K562 (cell line): Measurements from ENCODE around the gene CARD18. TPM values are rescaled to one million over a fixed set of nuclear protein-coding genes. Genes with fewer than 3 reads are reported as not detected.
"Not testable (repeated sequence)": the region's sequence is repeated elsewhere in the genome, so short reads cannot be mapped to it uniquely, and the experiment has no call there.

Experiments used
- ATAC-seq: fragments of 200-7000 bp; cut with Tn5 transposase; 3 replicates; pipeline ENCODE4 v1.9.1; 2020; ENCODE audit warnings: moderate library complexity
- BruUV-seq: library from RNA; stranded (reverse); fragments of 400-500 nt; replicated peaks from 2 replicates; lab custom pipeline; 2021; lab: Mats Ljungman, UMichigan
- CTCF ChIA-PET: fragments of 300-600 bp; formaldehyde crosslinking; extraction: SDS; loops from one replicate; lab custom pipeline; 2021; ENCODE audit warnings: low intra/inter-chr PET ratio; lab: Yijun Ruan, JAX
- POLR2A ChIA-PET: fragments of 300-600, 350-650 bp; sonication (Branson Sonifier 250); formaldehyde crosslinking; extraction: SDS; loops from one replicate; lab custom pipeline; 2021; ENCODE audit warnings: antibody characterized with exemption, inconsistent platforms; lab: Yijun Ruan, JAX
- DNase-seq, 4 experiments: peaks; one replicate each; pipeline versions ENCODE4 v3.0.0 to v3.0.0-alpha.2; 2011 to 2018; ENCODE audit warnings: low spot score in 3 of 4, mixed read lengths in 3 of 4; ENCODE audit errors: extremely low read depth in 1 of 4
- FAIRE-seq: peaks from 2 replicates; lab custom pipeline; 2011; peaks lifted over from hg19 to GRCh38; lab: Jason Lieb, UNC
- H2AFZ ChIP-seq: 2 replicates; pipeline ENCODE4 v1.6.0; 2011; ENCODE audit warnings: low read depth, low read length, control low read depth, inconsistent platforms
- H3K27ac ChIP-seq: fragments of 200-600 bp; 3 replicates; pipeline ENCODE4 v1.8.0; 2011; ENCODE audit warnings: low read depth, mild to moderate bottlenecking, control low read depth, inconsistent platforms, low read length, moderate library complexity, mixed read lengths; ENCODE audit errors: extremely low read depth
- H3K27me3 ChIP-seq, 2 experiments: fragments of 300-600 bp in 1 of 2; 2 replicates in 1 of 2; 3 replicates in 1 of 2; pipeline versions ENCODE4 v1.6.0 to v1.8.0; 2011; ENCODE audit warnings: inconsistent platforms in 2 of 2, low read length in 2 of 2, mild to moderate bottlenecking in 1 of 2, mixed read lengths in 1 of 2, moderate library complexity in 1 of 2; ENCODE audit not compliant: control insufficient read depth in 2 of 2, insufficient read depth in 2 of 2
- H3K36me3 ChIP-seq: fragments of 300-600 bp; 3 replicates; pipeline ENCODE4 v1.8.0; 2011; ENCODE audit warnings: mild to moderate bottlenecking, low read length, inconsistent platforms; ENCODE audit not compliant: control insufficient read depth, insufficient read depth
- H3K4me1 ChIP-seq, 2 experiments: fragments of 200-600 bp in 1 of 2; replicated peaks in 1 of 2; 2 replicates in 1 of 2; 3 replicates in 1 of 2; pipeline versions ENCODE4 v1.5.1 to v1.8.0; 2011; ENCODE audit warnings: inconsistent platforms in 2 of 2, low read length in 2 of 2, mild to moderate bottlenecking in 1 of 2, mixed read lengths in 1 of 2, moderate library complexity in 1 of 2; ENCODE audit not compliant: control insufficient read depth in 2 of 2, insufficient read depth in 2 of 2
- H3K4me2 ChIP-seq: 2 replicates; pipeline ENCODE4 v1.6.1; 2011; ENCODE audit warnings: low read length, control low read depth, inconsistent platforms, mixed read lengths; ENCODE audit not compliant: insufficient read depth
- H3K4me3 ChIP-seq: fragments of 200-600 bp; sonication (generic), shearing (Covaris generic); 2 replicates; pipeline ENCODE4 v1.5.1; 2016; ENCODE audit warnings: control low read depth, inconsistent platforms
- H3K79me2 ChIP-seq: fragments of 200-600 bp; 3 replicates; pipeline ENCODE4 v1.8.0; 2011; ENCODE audit warnings: low read length, inconsistent platforms; ENCODE audit not compliant: control insufficient read depth, insufficient read depth
- H3K9ac ChIP-seq, 2 experiments: 2 replicates each; pipeline versions ENCODE4 v1.6.0 to v1.6.1; 2011; ENCODE audit warnings: low read depth in 2 of 2, low read length in 2 of 2, control low read depth in 1 of 2, inconsistent platforms in 1 of 2, mild to moderate bottlenecking in 1 of 2, mixed read lengths in 1 of 2; ENCODE audit not compliant: insufficient read depth in 1 of 2
- H3K9me1 ChIP-seq: one replicate; pipeline ENCODE4 v1.6.0; 2011; ENCODE audit warnings: inconsistent platforms, mild to moderate bottlenecking, low read length, moderate library complexity; ENCODE audit not compliant: control insufficient read depth, insufficient read depth
- H3K9me3 ChIP-seq: replicated peaks from 2 replicates; pipeline ENCODE4 v1.5.1; 2011; ENCODE audit warnings: low read depth, low read length, inconsistent platforms; ENCODE audit not compliant: control insufficient read depth, insufficient read depth
- H4K20me1 ChIP-seq: replicated peaks from 2 replicates; pipeline ENCODE4 v1.6.1; 2011; ENCODE audit warnings: low read length, inconsistent platforms, mixed read lengths; ENCODE audit not compliant: control insufficient read depth, insufficient read depth
- GABPB2 ChIP-seq: fragments of 250-450 bp; sonication (Bioruptor Pico); conservative IDR thresholded peaks from 2 replicates; pipeline ENCODE4 v1.5.1; 2021; ENCODE audit warnings: mild to moderate bottlenecking
- MEIS2 ChIP-seq: fragments of 450-650 bp; IDR thresholded peaks from 2 replicates; pipeline ENCODE4 v1.6.1; 2014; ENCODE audit warnings: mild to moderate bottlenecking; ENCODE audit not compliant: partially characterized antibody
- PHF21A ChIP-seq: fragments of 450-650 bp; IDR thresholded peaks from 2 replicates; pipeline ENCODE4 v1.6.1; 2017; ENCODE audit warnings: low read depth, borderline replicate concordance
- RNF219 ChIP-seq: fragments of 250-450 bp; sonication (Bioruptor Pico); IDR thresholded peaks from 2 replicates; pipeline ENCODE4 v1.5.0; 2022; ENCODE audit warnings: mild to moderate bottlenecking
- SIRT6 ChIP-seq: IDR thresholded peaks from one replicate; pipeline ENCODE4 v1.6.1; 2012; ENCODE audit warnings: low read depth, mild to moderate bottlenecking, control low read depth, inconsistent platforms, low read length, moderate library complexity
- ZNF140 ChIP-seq: fragments of 250-450 bp; sonication (Bioruptor Pico); IDR thresholded peaks from 2 replicates; pipeline ENCODE4 v1.8.0; 2021; ENCODE audit warnings: moderate library complexity, mild to moderate bottlenecking, inconsistent platforms
- WGBS: fragments of 100-300 bp; shearing (Covaris generic); methylation state at CpG from one replicate; pipeline ENCODE4 v1.1.6; 2016; ENCODE audit warnings: low coverage, mixed read lengths; ENCODE audit not compliant: insufficient coverage; ENCODE audit errors: missing lambda C conversion rate; 5-methylcytosine and 5-hydroxymethylcytosine counted together
- in situ Hi-C: fragments of 300-500 bp; cut with MboI; formaldehyde crosslinking; loops from 4 replicates; pipeline ENCODE4 v1.15.0; 2018; ENCODE audit warnings: inconsistent platforms, mixed read lengths
- intact Hi-C: fragments of 100-400 bp; cut with micrococcal nuclease; formaldehyde crosslinking; loops from 2 replicates; pipeline ENCODE4 v1.14.2; 2022
- polyA plus RNA-seq, 8 experiments: library from polyadenylated mRNA; depleted of rRNA in 4 of 8; stranded (reverse) in 5 of 8; unstranded in 3 of 8; fragments of >200 nt; fragmentation: Nextera tagmentation in 2 of 8; fragmentation: Illumina TruSeq in 1 of 8; extraction: Ambion mirVana in 2 of 8; extraction: Trizol in 1 of 8; gene quantifications; 2 replicates each; pipeline versions ENCODE4 v1.2.1 to v1.2.3, GENCODE V29; 2011 to 2014; ENCODE audit warnings: inconsistent platforms in 1 of 8, missing spikeins in 1 of 8
- total RNA-seq, 7 experiments: library from RNA; depleted of rRNA in 6 of 7; stranded (reverse); fragments of >200 nt in 6 of 7; fragmentation: Illumina TruSeq in 2 of 7; extraction: Trizol in 2 of 7; gene quantifications; 2 replicates each; pipeline versions ENCODE4 v1.2.1 to v1.2.3, GENCODE V29; 2011 to 2021; ENCODE audit warnings: low replicate concordance in 1 of 7
- TF ChIP-seq, protein P1 (sequence below): fragments of 250-450 bp; sonication (Bioruptor Pico); IDR thresholded peaks from 2 replicates; pipeline ENCODE4 v1.5.0; 2020; ENCODE audit warnings: mild to moderate bottlenecking, borderline replicate concordance

The CARD18 gene
- total and polyA plus RNA-seq, 9 of the 15 experiments (the other 6 are each of a cell fraction or from before 2014, with no cell fraction given), result 1.5 to 4.7 (median 2.9) TPM

GRCh38 chr11:105099594-105099993 is 40.0 kb downstream of the CARD18 start:
- CTCF ChIA-PET, BruUV-seq, POLR2A ChIA-PET, H3K4me1 ChIP-seq, H3K79me2 ChIP-seq, H3K9ac ChIP-seq, H3K9me1 ChIP-seq, H3K4me3 ChIP-seq, FAIRE-seq, H2AFZ ChIP-seq, H3K4me2 ChIP-seq, H3K27me3 ChIP-seq, DNase-seq, in situ Hi-C loops, H3K9me3 ChIP-seq, ATAC-seq, H3K36me3 ChIP-seq, H3K27ac ChIP-seq, intact Hi-C loops, H4K20me1 ChIP-seq: not testable (repeated sequence)
- WGBS, result 0% methylated on average over 1 of the region's 2 CpGs

DNA sequence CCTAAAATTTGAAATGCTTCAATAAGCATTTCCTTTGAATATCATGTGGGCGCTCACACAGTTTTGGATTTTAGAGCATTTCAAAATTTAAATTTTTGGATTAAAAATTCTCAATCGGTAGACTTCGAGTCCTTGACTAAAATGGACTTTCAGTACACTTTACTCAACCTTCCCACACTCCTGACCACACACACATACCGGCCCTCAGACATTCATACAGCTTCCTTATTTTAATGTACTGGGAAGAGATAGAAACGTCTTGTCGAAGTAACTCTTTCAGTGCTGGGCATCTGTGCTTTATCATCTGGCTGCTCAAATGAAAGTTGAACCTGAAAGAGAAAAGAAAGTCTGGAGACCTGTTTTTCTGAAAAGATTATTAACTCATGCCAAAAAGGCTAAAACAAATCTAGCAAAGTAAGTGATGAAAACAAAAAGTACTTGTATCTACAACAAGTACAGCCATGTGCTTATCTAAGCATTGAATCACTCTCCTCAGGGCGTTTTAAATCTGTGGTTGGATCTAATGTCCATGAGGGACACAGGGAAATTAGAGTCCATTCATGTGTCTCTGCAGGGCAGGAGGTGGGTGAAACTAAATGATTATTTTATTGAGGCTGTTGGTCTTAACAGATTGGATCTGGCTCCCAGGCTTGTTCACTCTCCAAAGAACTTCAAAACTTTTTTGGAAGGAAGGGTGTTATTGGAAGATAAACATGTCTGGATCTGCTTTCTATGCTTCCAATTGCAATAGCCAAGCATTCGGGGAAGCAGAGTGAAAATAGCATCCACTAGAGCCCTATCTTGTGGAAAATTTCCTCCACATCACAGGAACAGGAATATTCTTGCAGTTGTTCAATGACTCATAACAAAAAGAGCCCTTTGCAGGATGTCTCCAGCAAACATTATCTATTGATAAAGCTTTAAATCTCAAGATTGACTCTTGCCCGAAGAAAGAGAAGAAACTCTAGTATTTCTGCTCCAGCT is 47.0 kb downstream of the CARD18 start:
- no peak overlapping the region for H3K4me3 ChIP-seq
- no peaks in the 10 kb centered on the region for H3K79me2 ChIP-seq
- no TSS peak for BruUV-seq
- DNase-seq (no peak), FAIRE-seq (no peak), ATAC-seq (no peak)
- intact Hi-C loops (no loop called here), in situ Hi-C loops (no loop called here)
- H3K9me3 ChIP-seq, result no peaks in the 10 kb centered on the region
- no peaks in the 10 kb centered on the region for H3K9me1 ChIP-seq
- no peak overlapping the region for H3K4me2 ChIP-seq
- 0% methylated on average over 9 of the region's 9 CpGs for WGBS
- no peak overlapping the region for H2AFZ ChIP-seq
- H3K27ac ChIP-seq, result no peak overlapping the region
- CTCF ChIA-PET, result no interaction called here
- no peaks in the 10 kb centered on the region for H3K27me3 ChIP-seq
- H3K9ac ChIP-seq, result no peak overlapping the region
- H4K20me1 ChIP-seq, result no peaks in the 10 kb centered on the region
- H3K4me1 ChIP-seq, result no peaks in the 10 kb centered on the region
- H3K36me3 ChIP-seq, result no peaks in the 10 kb centered on the region
- POLR2A ChIA-PET, result no interaction called here
- TF ChIP-seq MEIS2 (no peak), SIRT6 (no peak), RNF219 (CRISPR knock-in tag) (no peak), GABPB2 (CRISPR knock-in tag) (no peak), ZNF140 (CRISPR knock-in tag) (no peak), PHF21A (no peak)
- TF ChIP-seq, protein P1, sequence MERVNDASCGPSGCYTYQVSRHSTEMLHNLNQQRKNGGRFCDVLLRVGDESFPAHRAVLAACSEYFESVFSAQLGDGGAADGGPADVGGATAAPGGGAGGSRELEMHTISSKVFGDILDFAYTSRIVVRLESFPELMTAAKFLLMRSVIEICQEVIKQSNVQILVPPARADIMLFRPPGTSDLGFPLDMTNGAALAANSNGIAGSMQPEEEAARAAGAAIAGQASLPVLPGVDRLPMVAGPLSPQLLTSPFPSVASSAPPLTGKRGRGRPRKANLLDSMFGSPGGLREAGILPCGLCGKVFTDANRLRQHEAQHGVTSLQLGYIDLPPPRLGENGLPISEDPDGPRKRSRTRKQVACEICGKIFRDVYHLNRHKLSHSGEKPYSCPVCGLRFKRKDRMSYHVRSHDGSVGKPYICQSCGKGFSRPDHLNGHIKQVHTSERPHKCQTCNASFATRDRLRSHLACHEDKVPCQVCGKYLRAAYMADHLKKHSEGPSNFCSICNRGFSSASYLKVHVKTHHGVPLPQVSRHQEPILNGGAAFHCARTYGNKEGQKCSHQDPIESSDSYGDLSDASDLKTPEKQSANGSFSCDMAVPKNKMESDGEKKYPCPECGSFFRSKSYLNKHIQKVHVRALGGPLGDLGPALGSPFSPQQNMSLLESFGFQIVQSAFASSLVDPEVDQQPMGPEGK (CRISPR knock-in tag), result no peak
